HG03558 (cell line): Measurements from ENCODE around the gene PRDM11.

ENCODE experiments used
- ATAC-seq: cut with Tn5 transposase; IDR thresholded peaks from one replicate; pipeline ENCODE4 v1.9.1; 2021; ENCODE audit warnings: moderate number of reproducible peaks; ENCODE audit not compliant: unreplicated experiment; ENCODE audit errors: extremely low read depth

PRDM11 gene

DNA sequence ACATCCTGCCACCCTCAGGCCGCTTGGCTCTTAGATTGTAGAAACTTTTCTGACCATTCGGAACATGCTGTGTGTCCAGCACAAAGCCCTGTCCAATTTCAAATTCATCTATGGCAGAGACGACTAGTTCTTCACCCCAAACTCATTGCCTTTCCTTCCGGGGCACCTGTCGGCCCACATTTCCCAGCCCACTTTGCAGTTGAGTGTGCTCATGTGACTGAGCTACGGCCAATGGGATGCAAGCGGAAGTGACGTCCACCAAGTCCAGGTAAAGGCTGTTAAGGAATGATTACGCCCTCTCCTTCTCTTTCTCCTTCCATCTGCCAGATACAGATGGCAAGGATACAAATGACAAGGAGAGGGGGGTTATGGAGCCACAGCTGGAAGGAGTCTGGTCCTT, 107.2 kb downstream of the PRDM11 start:
- no peak for ATAC-seq

- ATAC-seq, result no peak
Observed at GRCh38 chr11:45254070-45254469, 107.6 kb downstream of the PRDM11 start.

- ATAC-seq, result no peak
Observed at GRCh38 chr11:45258982-45259530, 112.6 kb downstream of the PRDM11 start.

DNA sequence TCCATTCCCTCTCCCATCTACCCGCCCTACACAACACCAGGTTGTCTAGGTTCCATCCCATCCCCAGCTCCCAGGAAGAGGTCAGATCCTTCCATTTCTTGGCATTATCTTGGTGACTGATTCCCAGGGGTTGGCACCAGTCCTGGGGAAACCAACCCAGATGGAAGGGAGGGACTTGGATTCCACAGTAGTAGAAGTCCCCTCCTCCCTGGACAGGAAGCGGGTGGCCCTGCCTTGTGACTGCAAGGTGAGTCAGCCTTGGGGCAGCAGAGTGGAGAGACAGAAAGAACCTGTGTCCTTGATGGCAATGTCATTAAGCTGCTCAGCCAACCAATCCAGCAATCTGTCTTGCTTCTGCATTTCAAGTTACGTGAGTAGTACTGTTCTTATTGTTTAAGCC, 113.2 kb downstream of the PRDM11 start:
- ATAC-seq, result no peak

DNA sequence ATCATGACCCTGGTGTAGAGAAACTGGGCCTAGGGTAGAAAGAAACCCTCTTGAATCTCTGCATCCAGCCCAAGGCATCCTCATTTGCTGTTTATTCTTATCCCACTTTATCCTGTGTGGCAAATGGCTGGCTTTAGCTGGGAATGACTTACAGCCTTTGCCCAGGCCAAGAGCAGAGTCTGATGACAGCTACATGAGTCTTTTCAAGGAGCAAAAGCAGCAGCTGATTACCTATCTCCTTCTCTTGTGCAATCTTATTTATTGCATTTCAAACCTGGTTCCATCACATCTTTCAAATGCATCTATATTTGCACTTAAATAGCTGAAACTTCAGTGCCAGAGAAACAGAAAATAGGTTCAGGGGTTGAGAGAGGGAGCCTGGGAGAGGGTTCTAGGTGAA, 113.6 kb downstream of the PRDM11 start:
- no peak for ATAC-seq

GRCh38 chr11:45262900-45263299, 116.5 kb downstream of the PRDM11 start:
- ATAC-seq, result no peak

DNA sequence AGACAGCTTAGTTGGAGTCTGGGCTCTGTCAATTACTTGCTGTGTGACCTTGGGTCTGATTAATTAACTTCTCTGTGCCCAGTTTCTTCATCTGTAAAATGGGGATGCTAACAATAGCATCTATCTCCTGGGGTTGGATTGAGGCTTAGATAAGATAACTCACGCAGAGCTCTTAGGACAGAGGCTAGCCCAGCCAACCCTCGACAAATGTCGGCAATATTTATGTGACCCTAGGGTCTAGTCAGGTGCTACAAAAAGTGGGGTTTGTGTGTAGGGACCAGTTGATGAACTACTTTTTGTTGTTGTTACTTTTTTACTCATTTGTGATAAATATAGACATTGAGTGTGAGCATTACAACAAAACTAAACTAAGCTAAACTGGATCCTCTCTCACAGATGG, 117.3 kb downstream of the PRDM11 start:
- no peak for ATAC-seq

- no peak for ATAC-seq
Observed at GRCh38 chr11:45264839-45265515, 118.5 kb downstream of the PRDM11 start.

- ATAC-seq, result no peak
Observed at GRCh38 chr11:45265969-45266675, 119.7 kb downstream of the PRDM11 start.

GRCh38 chr11:45266676-45267020, 120.2 kb downstream of the PRDM11 start:
- no peak for ATAC-seq

- no peak for ATAC-seq
Observed at GRCh38 chr11:45267052-45267451, 120.6 kb downstream of the PRDM11 start.

- ATAC-seq, result no peak
Observed at GRCh38 chr11:45267652-45268299, 121.3 kb downstream of the PRDM11 start.

DNA sequence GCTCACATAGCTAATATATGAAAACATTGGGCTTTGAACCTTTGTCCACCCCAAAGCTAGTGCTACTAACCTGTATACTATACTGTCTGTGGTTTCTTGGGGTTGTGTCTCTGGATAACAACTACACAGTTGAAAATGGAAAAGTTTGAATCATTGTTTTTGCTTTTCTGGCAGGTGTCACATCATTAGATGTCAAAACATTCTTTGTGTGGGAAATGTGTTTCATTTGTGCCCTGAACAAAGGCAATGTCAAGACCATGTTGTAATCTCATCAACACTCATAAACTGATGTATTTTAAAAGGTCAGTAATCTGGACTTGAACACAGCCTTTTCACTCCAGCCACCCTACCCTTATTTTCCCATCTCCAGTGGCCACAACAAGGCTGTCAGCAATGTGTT, 123.2 kb downstream of the PRDM11 start:
- ATAC-seq, result no peak

DNA sequence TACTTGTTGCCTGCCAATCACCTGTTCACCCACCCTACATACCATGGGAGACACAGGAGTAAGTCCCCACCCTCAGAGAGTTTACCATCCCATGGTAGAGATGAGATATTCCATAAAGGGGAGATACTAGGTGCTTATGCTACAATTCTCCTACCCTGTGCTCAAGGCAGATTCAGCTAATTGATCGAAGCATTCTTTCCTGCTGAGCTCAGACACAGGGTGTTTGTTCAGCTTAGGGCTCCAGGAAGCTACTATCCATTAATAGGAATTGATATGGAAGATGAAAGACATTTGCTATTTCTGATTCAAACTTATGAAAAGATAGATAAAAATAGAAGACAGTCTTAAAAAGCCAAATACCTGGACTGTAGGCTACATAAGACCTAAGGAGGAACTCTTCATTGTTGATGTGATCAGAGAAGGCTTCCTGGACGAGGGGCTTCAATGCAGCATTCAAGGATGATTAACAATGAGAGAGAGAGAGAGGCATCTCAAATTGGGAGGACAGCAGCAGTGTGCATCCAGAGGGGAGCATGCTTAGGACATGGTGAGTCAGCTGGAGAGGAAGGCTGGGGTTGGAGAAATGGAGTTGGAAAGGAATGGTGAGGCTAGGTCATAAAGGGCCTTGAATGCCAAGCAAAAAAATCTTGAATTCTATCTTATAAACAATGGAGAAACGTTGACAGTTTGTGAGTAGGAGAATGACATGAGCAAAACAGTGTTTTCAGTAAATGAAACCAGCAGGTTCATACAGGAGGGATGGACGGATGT, 124.7 kb downstream of the PRDM11 start:
- no peak for ATAC-seq

DNA sequence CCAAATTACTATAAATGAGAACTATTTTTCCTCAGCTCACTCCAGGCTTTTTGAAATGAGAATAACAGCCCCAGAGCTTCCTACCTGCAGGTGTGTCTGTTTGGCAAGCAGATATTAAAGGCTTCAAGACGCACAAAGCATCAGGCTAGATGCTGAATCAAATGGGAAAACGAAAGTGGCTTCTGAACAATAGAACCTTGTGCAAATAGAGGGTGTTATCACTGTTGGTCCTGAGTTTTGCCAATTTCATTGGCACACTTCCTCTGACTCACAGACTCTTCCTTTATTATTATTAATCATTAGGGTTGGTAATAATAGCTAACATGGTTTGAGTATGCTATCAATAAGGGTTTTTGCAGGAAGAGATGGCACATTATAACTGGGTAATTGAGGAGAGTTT, 126.3 kb downstream of the PRDM11 start:
- ATAC-seq, result no peak

DNA sequence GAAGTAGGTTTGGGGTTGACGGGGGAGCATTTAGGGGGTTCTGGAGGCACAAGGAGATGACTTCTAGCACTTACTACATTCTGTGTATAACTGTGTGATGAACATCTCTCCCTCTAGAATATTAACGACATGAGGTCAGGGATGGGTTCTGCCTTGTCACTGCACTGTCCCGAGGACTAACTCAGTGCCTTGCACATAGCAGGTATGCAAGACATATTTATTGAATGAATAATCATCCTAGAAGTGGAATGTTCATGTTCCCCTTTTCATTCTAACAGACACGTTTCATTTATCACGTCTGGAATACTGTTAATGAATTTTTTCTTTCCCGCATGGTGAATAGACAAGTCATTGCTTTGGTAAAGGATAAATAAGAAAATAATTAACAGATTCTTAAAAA, 127.1 kb downstream of the PRDM11 start:
- ATAC-seq, result no peak

GRCh38 chr11:45274206-45274605, 127.8 kb downstream of the PRDM11 start:
- no peak for ATAC-seq

DNA sequence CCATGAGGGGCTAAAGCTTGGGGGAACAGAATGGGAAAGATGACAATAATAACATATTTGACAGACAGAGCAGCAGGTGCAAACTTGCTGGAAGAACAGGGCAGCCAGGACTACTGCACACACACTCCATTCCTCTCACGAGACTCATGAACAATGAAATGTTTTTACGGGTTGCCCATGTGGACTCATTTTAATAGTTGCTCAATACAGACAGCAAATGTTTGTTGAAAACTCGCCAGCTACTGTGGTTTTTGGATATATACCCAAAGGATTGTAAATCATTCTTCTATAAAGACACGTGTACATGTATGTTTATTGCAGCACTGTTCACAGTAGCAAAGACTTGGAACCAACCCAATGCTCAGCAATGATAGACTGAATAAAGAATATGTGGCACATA, 129.4 kb downstream of the PRDM11 start:
- ATAC-seq, result no peak

GRCh38 chr11:45278714-45279113, 132.3 kb downstream of the PRDM11 start:
- no peak for ATAC-seq

DNA sequence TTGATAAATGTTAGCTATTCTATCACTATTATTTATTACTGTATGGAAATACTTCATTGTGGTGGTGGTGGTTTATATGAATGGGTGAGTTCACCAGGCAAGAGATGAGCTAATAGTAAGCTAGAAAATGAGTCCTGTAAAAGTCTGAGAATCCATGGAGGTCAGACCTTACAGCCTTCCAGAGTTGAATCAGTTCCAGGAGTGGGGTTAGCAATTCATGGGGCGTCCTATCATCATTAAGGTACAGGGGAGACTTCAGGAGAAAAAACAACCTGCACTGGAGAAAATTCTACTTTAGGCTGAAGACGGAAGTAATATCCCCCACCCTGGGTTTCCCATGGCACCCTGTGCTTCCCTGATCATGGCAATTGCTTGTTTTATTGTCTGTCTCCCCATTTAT, 133.2 kb downstream of the PRDM11 start:
- ATAC-seq, result no peak

GRCh38 chr11:45280449-45280848, 134.0 kb downstream of the PRDM11 start:
- ATAC-seq, result no peak
